Activated naive CD4-positive, alpha-beta T cell treated with Interleukin-2 at 50 U/mL for 16 hours (primary cell): Measurements from ENCODE around the gene CYP26B1.
"Not testable (repeated sequence)": the region's sequence is repeated elsewhere in the genome, so short reads cannot be mapped to it uniquely, and the experiment has no call there.

ENCODE experiments used
- DNase-seq: peaks from one replicate; pipeline ENCODE4 v3.0.0-alpha.2; 2020

Gene CYP26B1

GRCh38 chr2:72104821-72105588 is 42.7 kb downstream of the CYP26B1 start:
- no peak for DNase-seq

GRCh38 chr2:72103690-72104089 is 44.0 kb downstream of the CYP26B1 start:
- DNase-seq: no peak

- DNase-seq: no peak
Measured at GRCh38 chr2:72103161-72103560, 44.5 kb downstream of the CYP26B1 start.

DNA sequence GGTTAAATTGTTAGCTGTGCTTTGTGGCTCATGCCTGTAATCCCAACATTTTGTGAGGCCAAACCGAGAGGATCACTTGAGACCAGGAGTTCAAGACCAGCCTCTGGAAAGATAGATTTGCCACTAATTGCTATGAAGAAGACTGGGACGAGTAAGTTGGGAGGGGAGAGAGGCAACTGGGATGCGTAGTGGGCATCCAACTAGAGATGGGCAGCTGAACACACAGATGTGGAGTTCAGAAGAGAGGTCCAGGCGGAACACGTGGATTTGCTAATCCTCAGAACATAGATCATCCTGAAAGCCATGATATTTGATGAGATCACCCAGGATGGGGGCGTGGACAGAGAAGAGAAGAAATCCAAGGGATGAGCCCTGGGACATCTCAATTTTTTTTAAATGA is 48.7 kb downstream of the CYP26B1 start:
- DNase-seq: no peak

GRCh38 chr2:72097276-72097675 is 50.4 kb downstream of the CYP26B1 start:
- DNase-seq: no peak

- DNase-seq: no peak
Measured at GRCh38 chr2:72096181-72096580, 51.5 kb downstream of the CYP26B1 start.

DNA sequence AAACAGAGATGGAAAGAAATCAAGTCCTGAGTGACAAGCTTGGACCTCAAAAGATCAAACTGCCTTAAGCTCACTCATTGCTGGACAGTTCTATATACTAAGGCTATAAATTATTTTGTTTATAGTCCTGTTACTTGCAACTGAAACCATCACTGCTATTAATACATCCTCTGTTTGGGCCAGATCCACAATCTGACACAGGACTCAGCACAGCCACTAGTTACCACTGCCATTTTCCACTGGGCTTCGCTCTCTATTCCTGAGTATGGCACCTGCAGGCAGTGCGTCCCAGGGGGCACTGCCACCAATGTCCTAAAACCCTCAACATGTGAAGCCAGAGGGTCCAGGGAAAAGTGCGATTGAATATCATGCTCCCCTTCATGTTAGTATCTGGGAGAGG is 52.3 kb downstream of the CYP26B1 start:
- DNase-seq: no peak

DNA sequence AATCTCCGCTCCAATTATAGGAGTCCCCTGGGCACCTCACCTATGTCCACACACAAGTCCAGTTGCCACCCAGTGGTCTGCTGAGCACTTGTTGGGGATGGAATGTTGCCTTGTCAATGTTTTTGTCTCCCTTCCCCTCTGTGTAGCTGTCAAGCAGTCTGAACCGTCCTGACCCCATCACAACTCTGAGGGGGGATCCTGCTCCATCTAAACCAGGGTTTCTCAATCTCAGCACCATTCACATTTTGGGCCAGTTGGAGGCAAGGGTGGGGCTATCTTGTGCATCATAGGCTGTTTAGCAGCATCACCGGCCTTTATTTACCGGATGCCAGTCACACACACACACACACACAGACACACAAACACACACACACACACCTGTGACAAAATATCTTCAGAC is 53.0 kb downstream of the CYP26B1 start:
- DNase-seq: no peak

GRCh38 chr2:72092111-72092510 is 55.6 kb downstream of the CYP26B1 start:
- no peak for DNase-seq

- DNase-seq: no peak
Measured at GRCh38 chr2:72090781-72091482, 56.7 kb downstream of the CYP26B1 start.

GRCh38 chr2:72090271-72090720 is 57.4 kb downstream of the CYP26B1 start:
- no peak for DNase-seq

DNA sequence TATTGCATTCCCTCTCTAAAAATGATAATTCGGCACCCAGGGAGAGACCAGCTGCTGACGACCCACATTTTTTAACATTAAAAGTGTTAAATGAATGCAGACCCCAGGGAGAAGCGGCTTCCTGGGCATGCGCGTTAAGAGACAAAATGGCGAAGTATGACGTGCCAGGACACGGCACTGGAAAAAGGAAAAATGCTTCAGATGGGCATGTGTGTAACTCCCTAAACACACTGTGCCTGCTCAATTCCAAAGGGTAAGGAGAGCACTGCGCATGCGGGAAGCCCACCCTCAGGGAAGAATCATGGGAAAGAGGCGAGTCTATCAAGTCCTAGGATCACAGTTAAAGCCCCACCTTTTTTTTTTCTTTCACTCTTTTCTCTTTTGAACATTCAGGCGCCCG is 58.1 kb downstream of the CYP26B1 start:
- DNase-seq: no peak

- no peak for DNase-seq
Measured at GRCh38 chr2:72089028-72089427, 58.6 kb downstream of the CYP26B1 start.

- DNase-seq: not testable (repeated sequence)
Measured at GRCh38 chr2:72086871-72087633, 60.6 kb downstream of the CYP26B1 start.

DNA sequence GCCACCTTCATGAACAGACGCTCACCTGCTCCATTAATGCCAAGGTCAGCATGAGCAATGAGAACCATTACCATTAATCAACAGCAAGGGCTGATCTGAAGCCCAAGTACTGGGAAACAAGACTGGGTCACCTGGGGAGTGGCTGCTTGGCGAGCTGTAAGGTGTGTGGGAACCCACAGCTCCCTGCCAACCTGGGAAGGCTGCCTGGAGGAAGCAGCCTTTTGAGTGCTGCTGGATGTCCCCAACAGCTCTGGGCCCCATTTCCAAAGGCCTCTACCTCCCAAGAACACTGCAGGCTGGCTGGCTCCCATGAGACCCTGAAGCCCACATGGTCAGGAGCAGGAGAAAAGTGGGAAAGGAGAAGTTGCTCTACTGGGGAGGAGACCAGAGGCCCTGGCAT is 62.1 kb downstream of the CYP26B1 start:
- DNase-seq: no peak

GRCh38 chr2:72085036-72085435 is 62.6 kb downstream of the CYP26B1 start:
- no peak for DNase-seq

DNA sequence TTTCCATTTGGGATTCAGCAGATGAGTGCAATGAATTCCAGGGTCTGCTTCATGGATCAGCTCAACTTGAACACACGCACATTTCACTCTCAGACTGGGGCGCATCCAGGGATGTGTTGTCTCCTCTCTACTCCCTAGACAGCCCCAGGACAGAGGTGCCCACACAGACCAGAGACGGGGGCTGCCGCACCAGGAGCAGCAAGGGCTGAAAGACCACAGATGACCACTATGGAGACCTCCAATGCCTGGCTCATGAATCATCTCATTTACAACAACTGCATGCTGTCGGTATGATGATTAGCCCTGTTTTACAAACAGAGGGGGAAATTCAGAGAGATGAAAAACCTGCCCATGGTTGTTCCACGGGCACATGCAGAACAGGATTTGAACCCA is 63.1 kb downstream of the CYP26B1 start:
- no peak for DNase-seq

- DNase-seq: no peak
Measured at GRCh38 chr2:72083751-72084583, 63.7 kb downstream of the CYP26B1 start.

GRCh38 chr2:72082887-72083286 is 64.8 kb downstream of the CYP26B1 start:
- no peak for DNase-seq

DNA sequence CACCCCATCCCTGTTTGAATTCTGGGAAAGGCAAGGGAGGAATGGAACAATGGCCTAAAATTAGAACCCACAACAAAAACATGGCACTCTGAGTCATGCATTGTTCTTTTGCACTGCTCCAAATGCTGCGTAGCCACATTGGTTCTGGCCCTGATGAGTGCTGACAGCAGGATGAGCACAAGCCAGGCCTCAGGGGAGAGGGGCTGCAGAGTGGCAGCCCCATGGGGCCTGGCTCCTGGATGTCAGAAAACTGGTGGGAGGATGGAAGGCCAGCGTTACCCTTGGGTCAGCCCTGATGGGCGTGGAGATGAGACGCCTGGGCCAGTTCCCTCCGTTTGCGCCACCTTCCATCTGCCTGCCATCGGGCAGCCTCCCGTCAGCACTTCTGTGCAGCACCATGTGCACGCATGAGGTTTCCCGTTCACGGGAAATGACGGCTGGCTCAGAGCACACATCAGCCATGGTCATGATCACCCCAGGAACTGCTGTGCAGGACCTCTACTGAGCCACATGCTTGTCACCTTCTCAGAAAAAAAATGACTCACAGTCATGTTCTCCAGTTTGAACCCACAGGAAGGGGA is 65.6 kb downstream of the CYP26B1 start:
- no peak for DNase-seq

DNA sequence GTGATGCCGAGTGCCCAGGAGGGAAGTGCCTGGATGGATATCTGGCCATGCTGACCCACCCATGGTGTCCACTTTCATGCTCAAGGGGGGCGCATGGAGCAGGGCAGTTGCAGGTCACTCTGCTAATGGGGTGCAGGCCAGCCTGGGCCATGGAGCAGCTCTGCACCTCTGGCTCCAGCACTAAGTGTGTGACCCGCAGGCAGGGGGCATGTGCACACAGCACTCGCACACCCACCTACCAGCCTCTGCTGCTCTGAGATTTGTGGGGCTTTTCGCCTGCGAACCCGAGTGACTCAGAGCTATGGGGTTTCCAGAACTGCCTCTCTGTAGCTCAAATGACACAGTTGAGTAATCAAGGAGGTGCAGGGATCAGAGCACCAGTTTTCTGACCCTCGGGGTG is 66.2 kb downstream of the CYP26B1 start:
- no peak for DNase-seq
